HG02885 (cell line): ENCODE results near the gene DPP10.

Experiments used
- ATAC-seq: cut with Tn5 transposase; IDR thresholded peaks from one replicate; pipeline ENCODE4 v1.9.1; 2021; ENCODE audit warnings: mild to moderate bottlenecking; ENCODE audit not compliant: unreplicated experiment, poor library complexity

Gene DPP10

DNA sequence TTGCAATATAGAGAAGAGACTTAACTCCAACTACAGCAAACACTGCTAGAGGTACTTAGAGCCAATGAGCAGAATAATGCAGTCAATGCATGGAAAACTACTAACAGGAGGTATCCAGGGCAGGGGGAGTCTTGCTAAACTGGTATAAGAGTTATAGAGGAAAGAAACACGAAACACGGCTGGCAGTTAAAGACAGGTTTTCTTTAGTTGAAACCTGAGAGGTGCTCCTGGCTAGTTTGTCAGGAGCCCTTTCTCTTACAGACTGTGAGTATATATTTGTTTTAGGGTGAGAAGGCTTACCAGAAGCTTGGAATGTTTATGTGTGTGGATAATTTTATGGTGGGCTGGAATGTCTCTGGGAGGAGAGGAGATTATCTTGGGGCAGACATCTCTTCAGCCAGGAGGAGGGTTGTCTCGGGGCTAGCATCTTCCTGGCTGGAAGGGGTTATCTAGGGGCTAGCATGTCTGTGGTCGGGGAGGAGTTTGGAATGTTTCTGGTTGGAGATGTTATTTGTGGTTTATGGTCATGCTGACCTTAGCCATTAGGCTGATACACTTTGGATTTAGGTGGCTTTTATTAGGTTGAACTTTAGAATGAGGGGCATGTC lies 1048.8 kb downstream of the DPP10 start:
- no peak for ATAC-seq

- ATAC-seq, result no peak
Observed at GRCh38 chr2:115505331-115505730, 1062.9 kb downstream of the DPP10 start.

DNA sequence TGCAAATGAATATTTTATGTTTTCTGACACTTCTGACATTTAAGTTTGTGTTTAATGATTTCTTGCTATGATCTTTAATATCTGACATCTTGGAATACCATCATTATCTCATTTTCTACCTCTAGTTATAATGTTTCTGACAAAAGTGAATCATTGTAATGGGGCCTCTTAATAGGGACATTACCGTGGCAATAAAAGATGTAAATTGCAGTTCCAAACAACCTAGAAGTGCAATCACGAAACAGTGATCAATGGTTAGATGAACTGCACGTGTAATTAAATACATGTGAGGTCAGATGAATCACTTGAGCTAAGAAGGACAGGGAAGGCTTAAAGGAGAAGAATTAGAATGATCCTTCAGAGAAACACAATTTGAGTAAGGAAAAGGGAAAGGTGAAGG lies 1078.3 kb downstream of the DPP10 start:
- ATAC-seq, result no peak

DNA sequence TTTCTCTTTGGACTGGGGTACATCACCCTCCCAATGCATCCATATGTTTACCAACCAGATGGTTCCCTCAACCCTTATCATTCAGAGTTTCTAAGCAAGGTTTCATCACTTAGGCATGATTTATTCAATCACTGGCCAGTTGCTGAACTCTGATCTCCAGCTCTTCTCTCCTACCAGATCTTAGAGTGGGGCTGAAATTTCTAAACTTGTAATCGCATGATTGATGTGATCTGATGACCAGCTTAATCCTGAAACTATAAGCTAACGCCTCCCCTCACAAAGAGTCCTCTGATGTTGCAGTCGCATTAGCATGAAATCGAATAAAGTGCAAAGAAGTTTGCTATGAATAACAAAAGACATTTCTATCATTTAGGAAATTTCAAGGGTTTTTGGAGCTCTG lies 1082.0 kb downstream of the DPP10 start:
- no peak for ATAC-seq

GRCh38 chr2:115529627-115530026 lies 1087.2 kb downstream of the DPP10 start:
- no peak for ATAC-seq

DNA sequence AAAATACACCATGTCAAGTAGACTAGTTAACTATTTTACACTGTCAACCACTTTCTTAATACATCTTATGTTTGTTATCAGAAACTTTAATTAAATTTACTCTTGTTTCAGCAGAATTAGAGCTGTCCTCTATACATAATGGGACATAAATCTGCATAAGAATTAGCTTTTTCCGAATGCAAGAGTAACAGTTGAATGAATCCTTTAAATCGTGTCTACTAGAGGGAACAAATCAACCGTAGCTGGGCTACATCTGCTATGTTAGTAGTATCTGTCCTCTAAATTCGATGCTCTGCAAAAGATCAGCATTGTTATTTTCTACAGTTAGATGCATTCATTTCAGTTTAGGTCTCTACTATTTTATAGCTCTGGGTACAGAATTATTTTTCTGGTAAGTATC lies 1090.6 kb downstream of the DPP10 start:
- ATAC-seq, result no peak

DNA sequence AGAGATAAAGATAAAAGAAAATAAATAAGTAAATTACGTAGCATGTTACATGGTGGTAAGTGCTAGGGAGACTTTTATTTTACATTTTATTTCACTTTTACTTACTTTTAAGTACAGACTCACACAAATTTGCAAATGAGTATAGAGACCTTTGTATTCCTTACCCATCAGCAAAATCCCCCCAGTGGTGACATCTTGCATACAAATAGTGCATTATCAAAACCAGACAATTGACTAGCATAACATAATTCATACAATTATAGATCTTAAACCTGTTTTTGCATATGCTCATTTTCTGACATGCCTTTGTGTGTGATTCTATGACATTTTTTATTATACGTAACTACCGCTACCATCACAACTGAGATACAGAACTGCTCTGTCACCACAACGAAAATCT lies 1099.4 kb downstream of the DPP10 start:
- ATAC-seq, result no peak

DNA sequence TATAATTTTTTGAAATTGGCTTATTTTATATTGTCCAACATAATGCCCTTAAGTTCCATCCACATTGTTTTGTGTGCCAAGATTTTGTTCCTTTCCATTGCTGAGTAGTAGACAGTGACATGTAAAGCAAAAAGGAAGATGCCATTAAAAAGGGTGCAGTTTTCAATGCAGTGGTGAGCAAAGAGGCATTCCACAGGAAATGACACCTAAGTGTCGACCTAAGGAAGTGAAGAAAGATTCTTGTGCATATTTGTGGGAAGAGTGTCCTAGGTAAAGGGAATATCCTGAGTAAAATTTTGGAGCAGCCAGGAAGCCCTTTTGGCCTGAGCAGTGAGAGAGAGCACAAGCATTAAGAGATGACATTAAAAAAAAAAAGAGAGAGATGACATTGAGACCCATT lies 1099.9 kb downstream of the DPP10 start:
- ATAC-seq, result no peak

- no peak for ATAC-seq
Observed at GRCh38 chr2:115543024-115543423, 1100.6 kb downstream of the DPP10 start.

- ATAC-seq, result no peak
Observed at GRCh38 chr2:115543461-115543860, 1101.0 kb downstream of the DPP10 start.

DNA sequence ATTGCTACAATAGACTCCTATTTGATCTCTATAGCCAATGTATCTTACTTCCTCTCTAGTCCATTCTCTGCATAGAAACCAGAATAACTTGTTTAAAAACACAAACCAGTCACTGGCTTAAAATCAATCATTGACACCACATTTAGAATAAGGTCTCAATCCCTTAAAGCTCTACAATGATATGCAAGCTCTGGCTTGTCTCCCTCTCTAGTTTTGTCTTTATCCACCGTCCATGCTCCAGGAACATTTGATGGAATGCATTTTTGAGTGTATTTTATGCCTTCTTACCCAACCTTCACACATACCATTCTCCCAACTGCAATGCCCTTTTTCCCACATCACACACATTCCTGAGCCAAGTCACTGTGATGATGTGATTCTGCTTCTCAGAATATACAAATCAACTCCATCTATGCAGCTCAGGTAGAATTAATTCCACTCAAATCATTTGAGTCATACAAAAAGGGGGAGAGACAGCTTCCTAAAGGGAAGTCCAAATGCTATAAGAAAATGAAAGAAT lies 1107.2 kb downstream of the DPP10 start:
- no peak for ATAC-seq

- ATAC-seq, result no peak
Observed at GRCh38 chr2:115552726-115553125, 1110.3 kb downstream of the DPP10 start.

DNA sequence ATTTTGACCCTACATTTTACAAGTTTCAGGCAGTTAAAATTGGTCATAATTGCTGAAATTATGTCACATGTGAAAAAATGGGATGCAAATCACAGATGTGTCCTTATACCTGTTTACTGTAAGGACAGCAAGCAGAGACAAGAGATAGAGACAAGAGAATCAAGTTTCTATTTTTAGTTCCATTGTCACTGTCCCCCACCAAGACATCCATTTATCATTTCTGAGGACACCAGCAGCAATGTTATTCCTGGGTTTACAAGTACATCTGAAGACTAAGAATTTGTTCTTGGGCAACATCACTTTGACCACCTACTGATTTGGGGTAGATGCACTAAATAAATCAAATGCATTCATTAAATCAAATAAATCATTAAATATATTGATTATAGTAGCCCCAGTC lies 1111.7 kb downstream of the DPP10 start:
- no peak for ATAC-seq

GRCh38 chr2:115558725-115559124 lies 1116.3 kb downstream of the DPP10 start:
- ATAC-seq, result no peak

DNA sequence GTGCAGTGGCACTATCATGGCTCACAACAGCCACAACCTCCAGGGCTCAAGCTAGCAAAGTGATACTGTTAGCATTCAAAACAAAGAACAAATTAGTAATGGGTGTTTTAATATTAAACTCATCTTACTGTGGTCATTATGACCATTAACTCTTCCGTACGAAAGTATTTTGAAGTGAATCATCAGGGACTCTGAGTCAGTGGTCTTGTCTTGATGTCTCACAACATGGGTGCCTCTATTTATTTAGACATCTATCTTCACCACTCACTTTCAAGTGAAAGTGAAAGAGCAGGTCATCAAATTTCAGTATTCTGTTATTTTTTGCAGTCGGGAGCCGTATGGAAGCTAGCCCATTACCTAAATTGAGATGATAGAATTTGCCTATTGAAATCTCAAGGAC lies 1118.2 kb downstream of the DPP10 start:
- ATAC-seq, result no peak

DNA sequence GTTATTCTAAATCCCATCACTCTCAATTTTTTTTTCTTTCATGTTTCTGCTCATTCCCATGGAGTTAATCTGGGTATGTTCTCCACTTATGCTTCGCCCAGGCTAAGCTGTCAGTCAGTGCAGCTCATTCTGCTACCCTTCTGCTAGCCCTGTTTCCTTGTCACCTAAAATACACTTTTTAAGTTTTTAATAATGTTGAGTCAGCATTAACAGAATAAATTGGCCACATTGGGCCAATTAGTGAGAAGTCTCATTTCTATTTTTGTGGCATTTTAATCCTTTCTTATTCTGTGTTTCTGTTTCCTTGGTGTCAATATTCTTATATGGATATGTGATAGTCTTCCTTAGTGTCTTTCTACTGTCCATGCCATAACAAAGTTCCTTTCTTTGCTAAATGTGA lies 1126.2 kb downstream of the DPP10 start:
- no peak for ATAC-seq

DNA sequence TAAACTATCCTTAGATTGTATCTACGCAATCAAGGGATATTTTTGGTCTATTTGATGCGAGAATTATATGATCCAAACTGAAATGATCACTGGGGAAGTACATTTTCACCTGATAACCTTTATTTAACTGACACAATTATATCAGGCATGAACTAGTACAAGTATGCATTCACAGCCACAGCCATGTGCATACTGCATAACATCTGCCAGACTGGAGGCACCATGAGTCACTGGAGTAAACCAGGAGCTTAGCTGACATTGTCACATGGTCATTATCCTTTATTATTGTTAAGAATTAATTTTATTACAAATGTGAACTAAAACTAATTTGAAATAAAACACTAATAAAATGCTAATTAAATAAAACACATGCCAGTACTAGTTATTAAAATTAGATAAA lies 1127.1 kb downstream of the DPP10 start:
- no peak for ATAC-seq

GRCh38 chr2:115572746-115573145 lies 1130.3 kb downstream of the DPP10 start:
- ATAC-seq, result no peak

DNA sequence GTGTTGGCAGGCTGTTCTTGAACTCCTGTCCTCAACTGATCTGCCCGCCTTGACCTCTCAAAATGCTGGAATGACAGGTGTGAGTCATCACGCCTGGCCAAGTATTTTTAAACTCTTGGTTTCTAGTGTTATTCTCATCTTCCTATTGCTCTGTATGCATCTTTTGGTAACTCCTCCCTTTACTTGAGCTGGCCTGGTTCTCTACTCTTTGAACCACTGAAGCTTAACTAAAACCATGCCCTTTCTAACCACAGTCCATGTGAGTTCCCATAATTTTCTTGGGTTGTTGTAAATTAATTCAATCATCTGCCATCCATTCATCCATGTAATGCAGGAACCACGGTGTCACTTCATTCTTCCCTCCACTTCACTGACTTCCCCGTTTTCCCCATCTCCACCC lies 1131.3 kb downstream of the DPP10 start:
- ATAC-seq, result no peak

- no peak for ATAC-seq
Observed at GRCh38 chr2:115574667-115575066, 1132.2 kb downstream of the DPP10 start.

DNA sequence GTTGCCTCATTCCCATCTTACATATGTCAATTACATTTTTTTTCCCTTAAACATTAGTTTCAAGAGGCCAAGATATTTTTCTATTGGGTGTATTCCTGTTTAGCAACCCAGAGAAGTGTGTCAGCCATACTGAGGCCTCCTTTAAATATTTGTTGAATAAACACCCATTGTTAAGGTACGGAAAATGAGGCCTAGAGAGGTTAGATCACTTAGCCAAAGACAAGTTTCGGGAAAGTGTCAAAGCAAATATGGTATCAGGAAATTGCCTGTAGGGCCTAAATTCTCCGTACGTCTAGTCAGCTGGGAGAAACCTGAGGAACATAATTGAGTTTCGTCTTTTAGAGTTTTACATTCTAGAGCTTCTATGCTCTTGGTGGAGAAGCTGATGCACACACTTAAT lies 1138.3 kb downstream of the DPP10 start:
- no peak for ATAC-seq

DNA sequence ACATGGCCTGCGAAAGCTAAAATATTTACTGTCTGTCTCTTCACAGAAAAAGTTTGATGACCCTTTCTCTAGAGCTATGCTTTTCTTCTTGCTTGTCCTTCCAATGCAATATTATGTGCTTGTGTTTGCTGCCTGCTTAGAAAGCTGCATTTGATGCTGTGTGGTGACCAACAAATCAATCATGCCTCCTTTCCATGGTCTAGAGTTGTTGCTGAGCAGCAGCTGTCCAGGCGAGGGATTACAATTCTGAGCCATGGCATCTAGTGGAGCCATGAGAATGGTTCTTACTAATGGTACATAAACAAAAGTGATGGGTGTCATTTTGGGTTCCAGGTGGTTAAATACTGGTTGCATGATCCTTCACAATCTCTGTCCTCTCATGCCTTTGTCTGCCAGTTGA lies 1142.1 kb downstream of the DPP10 start:
- no peak for ATAC-seq
